Activated CD8-positive, alpha-beta T cell treated with anti-CD3 and anti-CD28 coated beads for 36 hours (primary cell): ENCODE results near the gene MTOR. TPM values are rescaled to one million over a fixed set of nuclear protein-coding genes. Genes with fewer than 3 reads are reported as not detected.

Source experiments
- ATAC-seq: fragments of 200-7000 bp; cut with Tn5 transposase; one replicate; pipeline ENCODE4 v1.10.0; 2021; ENCODE audit warnings: mild to moderate bottlenecking, moderate library complexity
- CTCF ChIA-PET: fragments of 350-600 bp; sonication (Branson Sonifier 250); formaldehyde crosslinking; loops from one replicate; lab custom pipeline; 2021; ENCODE audit warnings: antibody characterized with exemption; lab: Charles Lee
- POLR2A ChIA-PET: fragments of 350-600 bp; sonication (Branson Sonifier 250); formaldehyde crosslinking; loops from one replicate; lab custom pipeline; 2021; ENCODE audit warnings: antibody characterized with exemption; lab: Charles Lee
- DNase-seq: peaks from one replicate; pipeline ENCODE4 v3.0.0-alpha.2; 2020
- H3K27ac Mint-ChIP-seq: one replicate; pipeline ENCODE4 v1.8.0; 2021; ENCODE audit warnings: mild to moderate bottlenecking, mixed read lengths
- H3K27me3 Mint-ChIP-seq: one replicate; pipeline ENCODE4 v1.8.0; 2021; ENCODE audit warnings: mixed read lengths
- H3K36me3 Mint-ChIP-seq: one replicate; pipeline ENCODE4 v1.8.0; 2021; ENCODE audit warnings: low read depth, mixed read lengths
- H3K4me1 Mint-ChIP-seq: one replicate; pipeline ENCODE4 v1.8.0; 2021; ENCODE audit warnings: low read depth, mixed read lengths
- H3K4me3 Mint-ChIP-seq: one replicate; pipeline ENCODE4 v1.8.0; 2021; ENCODE audit warnings: mild to moderate bottlenecking, moderate library complexity, mixed read lengths
- H3K9me3 Mint-ChIP-seq: one replicate; pipeline ENCODE4 v1.8.0; 2021; ENCODE audit warnings: mixed read lengths
- CTCF ChIP-seq: fragments of 200-600 bp; IDR thresholded peaks from one replicate; pipeline ENCODE4 v1.8.0; 2022; ENCODE audit warnings: antibody characterized with exemption, mild to moderate bottlenecking
- intact Hi-C: fragments of 100-400 bp; cut with micrococcal nuclease; formaldehyde crosslinking; loops from one replicate; pipeline ENCODE4 v1.10.0; 2022
- total RNA-seq, 2 experiments: library from RNA; stranded (reverse); gene quantifications; one replicate each; pipeline ENCODE4 v1.2.3, GENCODE V29; 2021

MTOR gene
- total RNA-seq, 2 experiments from 2014 or later, result 34.7 to 36.8 TPM

DNA sequence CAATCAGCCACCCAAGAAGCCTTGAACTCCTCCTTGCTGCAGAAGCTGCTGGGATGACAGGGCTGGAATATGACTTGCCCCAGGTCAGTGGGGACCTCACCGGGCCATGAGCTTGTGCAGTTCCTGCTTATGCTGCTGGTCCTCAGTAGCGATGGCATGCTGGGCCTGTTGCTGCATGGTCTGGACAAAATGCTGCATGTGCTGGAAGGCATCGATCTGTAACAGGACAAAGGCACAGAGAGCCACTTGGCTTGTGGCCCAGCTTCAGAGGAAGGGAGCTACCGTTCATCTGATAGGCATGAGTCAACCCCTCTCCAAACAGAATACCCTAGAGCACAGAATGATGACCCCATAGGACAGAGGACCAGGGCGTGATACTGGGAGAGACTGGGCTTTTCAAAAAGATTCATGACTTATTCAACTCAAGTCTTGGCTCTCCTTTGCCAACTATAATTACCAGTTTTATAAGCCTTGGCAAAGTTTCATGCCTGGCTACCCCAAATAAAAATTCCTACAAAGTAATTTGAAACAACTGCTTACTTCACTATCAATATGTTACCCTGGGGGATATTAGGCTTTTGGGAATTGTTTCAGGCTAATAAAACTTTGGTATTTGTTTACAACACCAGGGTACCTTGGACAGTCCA is 128.0 kb downstream of the MTOR start:
- intact Hi-C loops, result no loop called here
- Mint-ChIP-seq H3K36me3 (peaks cover 31% of the 10 kb centered on the region), H3K4me1 (no peaks in the 10 kb centered on the region), H3K27me3 (no peaks in the 10 kb centered on the region), H3K9me3 (no peaks in the 10 kb centered on the region), H3K27ac (no peak overlapping the region), H3K4me3 (no peak overlapping the region)
- ATAC-seq (no peak), DNase-seq (no peak)
- no peak for TF ChIP-seq CTCF
- CTCF ChIA-PET, result no interaction called here
- POLR2A ChIA-PET, result no interaction called here

- intact Hi-C loops, result no loop called here
- ATAC-seq (no peak), DNase-seq (no peak)
- no peak for TF ChIP-seq CTCF
- Mint-ChIP-seq H3K9me3 (no peaks in the 10 kb centered on the region), H3K27ac (no peak overlapping the region), H3K36me3 (peaks cover 35% of the 10 kb centered on the region), H3K4me1 (no peaks in the 10 kb centered on the region), H3K4me3 (no peak overlapping the region), H3K27me3 (no peaks in the 10 kb centered on the region)
- CTCF ChIA-PET, result interaction anchor here (2.3 kb wide), 1 partner anchor 95 kb away, joined by 14 read pairs; no protein-coding TSS in a partner anchor
- POLR2A ChIA-PET, result interaction anchor here (0.6 kb wide), 1 partner anchor 25 kb away, joined by 3 read pairs; no protein-coding TSS in a partner anchor
Measured at GRCh38 chr1:11132563-11133293, 129.6 kb downstream of the MTOR start.

DNA sequence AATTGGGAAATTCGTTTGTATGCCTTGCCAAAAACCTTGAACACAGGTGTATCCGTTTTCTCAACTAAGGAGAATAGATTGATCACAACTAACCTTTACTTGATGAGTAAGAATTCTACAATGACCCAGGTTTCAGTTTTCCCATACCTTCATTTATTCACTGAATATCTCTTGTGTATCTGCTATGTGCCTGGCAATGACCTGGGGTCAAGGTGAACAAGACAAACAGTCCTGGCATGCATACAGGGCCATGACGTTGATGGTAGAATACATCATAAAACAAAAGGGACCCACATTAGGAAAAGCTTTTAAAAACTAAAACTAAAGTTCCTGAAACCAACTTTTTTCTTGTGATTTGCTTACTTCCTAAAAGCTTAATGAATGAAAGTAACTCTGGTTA is 130.5 kb downstream of the MTOR start:
- no peak for ATAC-seq
- Mint-ChIP-seq H3K27me3 (no peaks in the 10 kb centered on the region), H3K4me1 (no peaks in the 10 kb centered on the region), H3K9me3 (no peaks in the 10 kb centered on the region), H3K4me3 (no peak overlapping the region), H3K36me3 (peaks cover 40% of the 10 kb centered on the region), H3K27ac (no peak overlapping the region)
- TF ChIP-seq CTCF, result no peak
- ChIA-PET POLR2A (no interaction called here), CTCF (interaction anchor here (2.3 kb wide), 1 partner anchor 94 kb away, joined by 14 read pairs; no protein-coding TSS in a partner anchor)
- intact Hi-C loops, result no loop called here
- DNase-seq, result no peak

- no peak for TF ChIP-seq CTCF
- peaks cover 5% of the 10 kb centered on the region for H3K4me1 Mint-ChIP-seq
- H3K9me3 Mint-ChIP-seq, result no peaks in the 10 kb centered on the region
- H3K4me3 Mint-ChIP-seq, result no peak overlapping the region
- H3K27me3 Mint-ChIP-seq, result no peaks in the 10 kb centered on the region
- H3K36me3 Mint-ChIP-seq, result peaks cover 46% of the 10 kb centered on the region
- POLR2A ChIA-PET, result no interaction called here
- intact Hi-C loops, result no loop called here
- DNase-seq (no peak), ATAC-seq (no peak)
- CTCF ChIA-PET, result no interaction called here
- H3K27ac Mint-ChIP-seq, result no peak overlapping the region
Measured at GRCh38 chr1:11130406-11130805, 131.9 kb downstream of the MTOR start.
